Retinal pigment epithelial cell (primary cell): Measurements from ENCODE around the gene CACUL1.

Experiments
- DNase-seq: peaks from one replicate; pipeline ENCODE4 v3.0.0-alpha.2; 2010; ENCODE audit warnings: low read depth
- H3K4me3 ChIP-seq: 2 replicates; pipeline ENCODE4 v1.5.1; 2011; ENCODE audit warnings: mild to moderate bottlenecking, low read length, control low read depth, moderate library complexity
- CTCF ChIP-seq: conservative IDR thresholded peaks from 2 replicates; pipeline ENCODE4 v1.5.1; 2011; ENCODE audit warnings: low read depth, low read length, control low read depth, inconsistent platforms

CACUL1 gene

GRCh38 chr10:118778727-118779126 is 24.0 kb upstream of the CACUL1 start:
- H3K4me3 ChIP-seq: no peak overlapping the region
- DNase-seq: no peak
- TF ChIP-seq CTCF: no peak

GRCh38 chr10:118776960-118777359 is 22.2 kb upstream of the CACUL1 start:
- no peak for TF ChIP-seq CTCF
- no peak overlapping the region for H3K4me3 ChIP-seq
- no peak for DNase-seq

GRCh38 chr10:118776033-118776432 is 21.3 kb upstream of the CACUL1 start:
- DNase-seq: no peak
- no peak for TF ChIP-seq CTCF

GRCh38 chr10:118775478-118775877 is 20.7 kb upstream of the CACUL1 start:
- DNase-seq: no peak
- no peak overlapping the region for H3K4me3 ChIP-seq
- peak; percentile 36 for TF ChIP-seq CTCF

More at GRCh38 chr10:118776033-118776432, 21.3 kb upstream of the CACUL1 start:
- no peak overlapping the region for H3K4me3 ChIP-seq

- H3K4me3 ChIP-seq: no peak overlapping the region
- no peak for DNase-seq
- no peak for TF ChIP-seq CTCF
Observed at GRCh38 chr10:118773041-118773440, 18.3 kb upstream of the CACUL1 start.

GRCh38 chr10:118771976-118772375 is 17.2 kb upstream of the CACUL1 start:
- DNase-seq: no peak
- no peak for TF ChIP-seq CTCF

GRCh38 chr10:118769898-118770600 is 15.3 kb upstream of the CACUL1 start:
- no peak for DNase-seq
- H3K4me3 ChIP-seq: no peak overlapping the region
- no peak for TF ChIP-seq CTCF

More at GRCh38 chr10:118771976-118772375, 17.2 kb upstream of the CACUL1 start:
- H3K4me3 ChIP-seq: no peak overlapping the region
